ENCODE results near the gene FYCO1.

GRCh38 chr3:45974686-45975085, 20.9 kb downstream of the FYCO1 start:
- no peak for TF ChIP-seq EZH2 (IDR thresholded peaks at IDR 0.05; ENCODE audit: low read length, missing control alignments)
- no peak for TF ChIP-seq CTCF (conservative IDR thresholded peaks at IDR 0.05 in 1 of 2, IDR thresholded peaks at IDR 0.05 in 1 of 2; ENCODE audit: low read depth in 1 of 2, low read length in 2 of 2)

Data from fibroblast of lung (primary cell).